ENCODE results near the gene CDKN2D. TPM values are rescaled to one million over a fixed set of nuclear protein-coding genes. Genes with fewer than 3 reads are reported as not detected.
"Not testable (repeated sequence)": the region's sequence is repeated elsewhere in the genome, so short reads cannot be mapped to it uniquely, and the experiment has no call there.

The CDKN2D gene
- polyA plus RNA-seq, 3 donors: 8.5 to 12.4 (median 8.9) TPM

DNA sequence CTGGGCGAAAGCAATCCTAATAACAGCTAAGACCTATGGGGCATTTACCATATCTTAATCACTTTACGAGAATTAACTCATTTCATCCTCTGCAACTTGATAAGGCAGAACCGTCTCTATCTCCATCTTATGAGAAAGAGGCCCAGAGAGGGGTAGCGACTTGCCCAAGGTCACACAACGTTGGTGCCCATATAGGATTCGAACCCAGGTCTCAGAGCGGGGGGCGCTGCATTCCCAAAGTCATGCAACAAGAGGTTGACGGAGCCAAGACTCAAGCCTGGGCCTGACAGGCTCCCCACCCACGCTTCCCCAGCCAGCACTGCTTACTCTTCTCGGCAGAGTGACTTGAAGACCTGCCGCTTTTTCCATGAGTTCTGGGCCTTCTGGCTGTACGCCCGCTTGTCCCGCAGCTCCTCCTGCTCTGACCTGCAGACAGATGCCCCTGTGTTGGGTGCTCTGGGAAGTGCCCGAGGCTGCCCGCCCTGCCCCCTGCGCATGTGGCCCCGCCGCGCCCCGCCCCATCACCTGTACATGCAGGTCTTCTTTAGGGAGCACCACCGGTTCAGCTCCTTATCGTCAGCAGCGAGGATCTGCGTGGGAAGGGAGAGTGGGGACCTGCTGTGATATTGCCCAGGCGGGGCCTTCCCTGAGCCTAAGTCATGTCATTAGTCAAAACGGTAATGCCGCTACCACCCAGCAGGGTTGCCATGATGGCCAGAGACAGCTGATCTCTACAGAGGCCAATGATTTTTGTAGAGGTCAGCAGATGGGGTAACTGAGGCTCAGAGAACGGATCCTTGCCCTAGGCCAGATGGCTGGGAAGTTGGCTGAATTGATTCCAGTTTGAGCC is 13.8 kb downstream of the CDKN2D start:
- DNase-seq: no peak

GRCh38 chr19:10553943-10554381 is 14.8 kb downstream of the CDKN2D start:
- no peak for DNase-seq

- no peak for DNase-seq
Measured at GRCh38 chr19:10553087-10553667, 15.6 kb downstream of the CDKN2D start.

DNA sequence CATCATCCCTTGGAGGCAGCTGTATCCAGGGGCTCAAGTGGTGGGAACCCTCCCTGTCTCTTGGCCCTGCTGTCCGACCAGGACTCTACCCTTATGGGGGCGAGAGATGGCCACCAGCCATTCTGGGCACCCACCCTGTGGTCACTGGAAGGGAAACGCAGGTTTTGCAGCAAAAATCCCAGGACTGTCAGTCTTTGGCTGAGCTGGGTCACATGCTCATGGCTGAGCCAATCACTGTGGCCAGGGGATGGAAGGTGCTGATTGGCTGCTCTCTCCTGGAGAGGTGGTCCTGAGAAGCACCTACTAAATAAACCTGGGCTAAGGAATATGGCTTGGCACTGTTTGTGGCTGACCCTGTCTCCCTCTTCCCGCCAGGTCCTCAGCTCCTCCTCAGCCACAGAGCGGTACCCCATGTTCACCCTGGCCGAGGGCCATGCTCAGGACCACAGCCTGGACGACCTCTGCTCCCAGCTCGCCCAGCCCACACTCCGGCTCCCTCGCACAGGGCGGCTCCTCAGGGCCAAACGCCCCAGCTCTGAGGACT is 16.2 kb downstream of the CDKN2D start:
- no peak for DNase-seq

DNA sequence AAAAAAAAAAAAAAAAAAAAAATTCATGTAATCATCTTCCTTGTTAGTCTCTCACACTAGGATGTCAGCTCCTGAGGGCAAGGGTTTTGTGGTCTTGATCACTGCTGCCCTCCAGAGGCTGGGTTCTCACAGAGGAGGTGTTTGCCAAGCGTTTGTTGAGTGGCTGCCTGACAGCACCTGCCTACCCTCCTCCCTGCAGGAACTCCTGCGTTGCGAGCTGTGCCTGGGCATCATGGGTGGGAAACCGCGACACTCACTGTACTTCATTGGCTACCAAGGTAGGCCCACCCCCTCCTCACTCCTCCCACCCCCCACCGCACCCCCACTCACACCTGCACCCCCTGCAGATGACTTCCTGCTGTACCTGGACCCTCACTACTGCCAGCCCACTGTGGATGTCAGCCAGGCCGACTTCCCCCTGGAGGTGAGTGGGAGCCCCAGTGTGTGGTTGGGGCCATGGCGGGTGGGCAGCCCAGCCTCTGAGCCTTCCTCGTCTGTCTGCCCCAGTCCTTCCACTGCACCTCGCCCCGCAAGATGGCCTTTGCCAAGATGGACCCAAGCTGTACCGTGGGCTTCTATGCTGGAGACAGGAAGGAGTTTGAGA is 17.0 kb downstream of the CDKN2D start:
- DNase-seq: no peak

DNA sequence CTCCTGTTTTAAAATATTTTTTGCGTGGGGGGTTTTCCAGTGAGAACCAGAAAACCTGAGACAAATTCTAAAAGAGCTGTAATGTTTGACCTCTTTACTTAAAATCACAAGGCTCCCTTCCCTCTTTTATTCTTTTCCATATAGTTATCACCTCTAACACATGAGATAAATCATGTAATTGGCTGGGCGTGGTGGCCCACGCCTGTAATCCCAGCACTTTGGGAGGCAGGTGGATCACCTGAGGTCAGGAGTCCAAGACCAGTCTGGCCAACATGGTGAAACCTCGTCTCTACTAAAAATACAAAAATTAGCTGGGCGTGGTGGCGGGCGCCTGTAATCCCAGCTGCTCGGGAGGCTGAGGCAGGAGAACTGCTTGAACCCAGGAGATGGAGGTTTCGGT is 17.8 kb downstream of the CDKN2D start:
- DNase-seq: not testable (repeated sequence)

- DNase-seq: no peak
Measured at GRCh38 chr19:10550336-10550735, 18.4 kb downstream of the CDKN2D start.

DNA sequence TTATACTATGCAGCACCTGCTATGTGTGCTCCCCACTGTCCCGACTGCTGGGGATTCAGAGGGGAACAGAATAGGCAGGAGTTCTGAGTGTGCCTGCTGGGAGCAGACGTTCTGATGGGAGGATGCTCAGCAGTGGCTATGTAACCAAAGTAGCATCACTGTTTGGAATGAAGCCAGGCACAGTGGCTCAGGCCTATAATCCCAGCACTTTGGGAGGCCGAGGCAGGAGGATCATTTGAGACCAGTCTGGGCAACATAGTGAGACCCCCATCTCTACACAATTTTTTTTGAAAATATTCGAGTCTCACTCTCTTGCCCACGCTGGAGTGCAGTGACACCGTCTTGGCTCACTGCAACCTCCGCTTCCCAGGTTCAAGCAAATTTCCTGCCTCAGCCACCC is 19.0 kb downstream of the CDKN2D start:
- no peak for DNase-seq

GRCh38 chr19:10548746-10549276 is 20.0 kb downstream of the CDKN2D start:
- DNase-seq: no peak

GRCh38 chr19:10546817-10547216 is 22.0 kb downstream of the CDKN2D start:
- no peak for DNase-seq

GRCh38 chr19:10544753-10545251 is 24.0 kb downstream of the CDKN2D start:
- no peak for DNase-seq

DNA sequence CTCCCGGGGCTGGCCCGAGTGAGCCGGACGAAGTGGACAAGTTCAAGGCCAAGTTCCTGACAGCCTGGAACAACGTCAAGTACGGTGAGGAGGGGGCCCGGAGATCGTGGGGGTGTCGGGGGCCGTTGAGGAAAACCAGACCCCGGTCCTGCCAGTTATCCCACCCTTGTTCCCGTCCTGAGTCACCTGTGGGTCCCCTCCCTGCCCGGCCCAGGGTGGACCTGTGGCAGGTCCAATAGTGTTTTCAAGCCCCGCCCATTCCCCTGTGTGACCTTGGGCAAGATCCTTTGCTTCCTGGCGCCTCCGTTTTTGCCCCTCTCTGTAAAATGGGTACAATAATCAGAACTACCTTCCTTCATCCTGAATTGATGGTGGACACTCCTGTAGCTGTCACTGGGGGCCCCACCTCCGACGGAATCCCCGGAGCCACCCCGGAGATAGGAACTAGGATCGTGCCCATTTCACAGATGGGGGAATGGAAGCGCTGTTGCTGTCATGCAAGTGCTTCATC is 24.5 kb downstream of the CDKN2D start:
- no peak for DNase-seq

- DNase-seq: peak; percentile 71
Measured at GRCh38 chr19:10543420-10544241, 25.1 kb downstream of the CDKN2D start, which contains the start of gene ATG4D. TSS of gene ATG4D (plus strand) at chr19:10543904. CDS start at chr19:10544091, 187 bp downstream.

DNA sequence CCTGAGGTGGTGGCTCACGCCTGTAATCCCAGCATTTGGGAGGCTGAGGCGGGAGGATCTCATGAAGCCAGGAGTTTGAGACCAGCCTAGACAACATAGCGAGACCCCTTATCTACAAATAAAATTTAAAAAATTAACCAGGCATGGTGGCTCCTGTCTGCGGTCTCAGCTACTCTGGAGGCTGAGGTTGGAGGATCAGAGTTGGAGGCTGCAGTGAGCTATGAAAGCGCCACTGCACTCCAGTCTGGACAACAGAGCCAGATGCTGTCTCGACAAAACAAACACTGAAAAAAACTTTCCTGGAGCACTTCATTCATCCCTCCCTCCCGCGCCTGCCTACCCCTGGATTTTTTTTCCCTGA is 25.7 kb downstream of the CDKN2D start:
- DNase-seq: no peak

GRCh38 chr19:10539016-10539415 is 29.8 kb downstream of the CDKN2D start:
- DNase-seq: not testable (repeated sequence)

- no peak for DNase-seq
Measured at GRCh38 chr19:10538204-10538983, 30.4 kb downstream of the CDKN2D start.

DNA sequence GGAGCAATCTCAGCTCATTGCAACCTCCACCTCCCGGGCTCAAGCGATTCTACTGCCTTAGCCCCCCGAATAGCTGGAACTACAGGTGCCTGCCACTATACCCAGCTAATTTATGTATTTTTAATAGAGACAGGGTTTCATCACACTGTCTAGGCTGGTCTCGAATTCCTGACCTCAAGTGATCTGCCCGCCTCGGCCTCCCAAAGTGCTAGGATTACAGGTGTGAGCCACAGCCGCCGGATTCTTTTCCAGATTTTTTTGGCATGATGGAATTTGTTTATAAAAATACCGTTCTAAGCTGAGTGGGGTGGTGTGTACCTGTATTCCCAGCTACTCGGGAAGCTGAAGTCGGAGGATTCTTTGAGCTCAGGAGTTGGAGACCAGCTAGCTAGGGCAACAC is 31.1 kb downstream of the CDKN2D start:
- DNase-seq: no peak

DNA sequence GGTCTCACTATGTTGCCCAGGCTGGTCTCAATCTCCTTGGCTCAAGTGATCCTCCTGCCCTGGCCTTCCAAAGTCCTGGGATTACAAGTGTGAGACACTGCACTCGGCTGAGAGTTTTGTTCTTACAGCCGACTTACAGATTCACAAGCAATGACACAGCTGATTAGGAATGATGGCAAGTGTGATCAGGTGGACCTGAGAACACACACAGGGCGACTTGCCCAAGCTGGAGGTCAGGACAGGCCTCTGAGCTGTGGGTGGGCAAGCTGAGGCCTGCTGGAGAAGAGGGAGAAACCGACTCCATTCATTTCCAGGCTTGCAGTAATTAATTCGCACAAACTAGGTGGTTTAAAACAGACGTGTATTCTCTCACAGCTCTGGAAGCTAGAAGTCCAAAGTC is 33.2 kb downstream of the CDKN2D start:
- DNase-seq: no peak

GRCh38 chr19:10533646-10534386 is 35.0 kb downstream of the CDKN2D start:
- no peak for DNase-seq

DNA sequence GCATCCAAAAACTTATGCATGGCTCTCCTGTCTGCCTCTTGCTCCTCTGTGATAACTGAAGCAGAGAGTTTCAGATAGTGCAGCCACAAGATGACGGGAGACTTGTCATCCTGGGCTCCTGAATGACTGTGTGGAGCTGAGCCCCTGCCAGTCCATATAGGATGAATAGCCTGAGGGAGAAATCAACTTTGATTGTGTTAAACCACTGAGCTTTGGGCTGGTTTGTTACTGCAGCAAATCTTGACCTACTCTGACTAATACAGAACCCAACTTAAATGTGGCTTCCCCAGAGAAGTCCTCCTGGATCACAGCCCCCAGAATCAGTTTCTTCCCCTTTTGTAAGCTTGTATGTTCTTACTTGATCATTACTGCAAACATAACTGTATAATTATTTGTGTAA is 36.3 kb downstream of the CDKN2D start:
- DNase-seq: no peak
